ENCODE data around the gene FBXW7.
A peak's percentile ranks its signal among the peaks of the same experiment; 100 is the strongest.

FBXW7 gene

GRCh38 chr4:152293527-152293926 lies 242.4 kb downstream of the FBXW7 start:
- Histone ChIP-seq H3K4me2 (ENCODE audit: low read length, poor library complexity, severe bottlenecking) (no peak overlapping the region), H4K91ac (ENCODE audit: low read length) (no peak overlapping the region), H3K27me3 (ENCODE audit: control insufficient read depth in 1 of 2, insufficient read depth in 1 of 2, low read length in 2 of 2) (no peaks in the 10 kb centered on the region), H3K4me1 (ENCODE audit: control insufficient read depth, insufficient read depth, low read depth, low read length) (no peaks in the 10 kb centered on the region), H3K9ac (ENCODE audit: low read length) (no peak overlapping the region), H3K18ac (ENCODE audit: low read depth in 1 of 2, low read length in 2 of 2) (no peak overlapping the region), H3K27ac (ENCODE audit: low read length, poor library complexity, severe bottlenecking) (no peak overlapping the region), H2AK5ac (ENCODE audit: low read length, severe bottlenecking) (peak overlapping the region; percentile 13), H2BK12ac (ENCODE audit: low read length in 2 of 2) (no peak overlapping the region), H3K14ac (ENCODE audit: low read length in 2 of 2) (no peak overlapping the region), H2BK5ac (ENCODE audit: low read depth, low read length, poor library complexity, severe bottlenecking) (no peak overlapping the region), H2BK120ac (ENCODE audit: low read depth, low read length) (no peak overlapping the region), H2BK15ac (ENCODE audit: low read depth, poor library complexity, severe bottlenecking) (no peak overlapping the region), H2AFZ (ENCODE audit: low read depth, low read length) (no peak overlapping the region), H3K9me3 (ENCODE audit: control insufficient read depth, low read length) (no peaks in the 10 kb centered on the region), H3K79me1 (replicated peaks; ENCODE audit: low read length, poor library complexity, severe bottlenecking) (no peaks in the 10 kb centered on the region), H3K23ac (ENCODE audit: low read length in 2 of 2) (no peak overlapping the region), H4K8ac (ENCODE audit: low read length) (no peak overlapping the region), H3K36me3 (ENCODE audit: control insufficient read depth in 1 of 2, insufficient read depth in 2 of 2, low read depth in 1 of 2, low read length in 2 of 2) (no peaks in the 10 kb centered on the region), H3K4ac (ENCODE audit: low read depth in 1 of 2, low read length in 2 of 2) (no peak overlapping the region), H3K4me3 (ENCODE audit: insufficient read depth in 1 of 2, low read depth in 1 of 2, low read length in 2 of 2) (no peak overlapping the region)
- WGBS, result 87% methylated on average over 4 of the region's 5 CpGs
- no peak for DNase-seq

GRCh38 chr4:152290366-152290921 lies 245.4 kb downstream of the FBXW7 start:
- no peaks in the 10 kb centered on the region for H3K36me3 ChIP-seq (ENCODE audit: control insufficient read depth in 1 of 2, insufficient read depth in 2 of 2, low read depth in 1 of 2, low read length in 2 of 2)
- H3K9me3 ChIP-seq (ENCODE audit: control insufficient read depth, low read length), result no peaks in the 10 kb centered on the region
- no peak overlapping the region for H3K4me2 ChIP-seq (ENCODE audit: low read length, poor library complexity, severe bottlenecking)
- no peak overlapping the region for H3K14ac ChIP-seq (ENCODE audit: low read length in 2 of 2)
- no peaks in the 10 kb centered on the region for H3K4me1 ChIP-seq (ENCODE audit: control insufficient read depth, insufficient read depth, low read depth, low read length)
- no peak overlapping the region for H2AK5ac ChIP-seq (ENCODE audit: low read length, severe bottlenecking)
- H3K18ac ChIP-seq (ENCODE audit: low read depth in 1 of 2, low read length in 2 of 2), result no peak overlapping the region
- 43% methylated on average over 2 of the region's 3 CpGs for WGBS
- no peak overlapping the region for H2AFZ ChIP-seq (ENCODE audit: low read depth, low read length)
- no peak overlapping the region for H2BK12ac ChIP-seq (ENCODE audit: low read length in 2 of 2)
- no peak overlapping the region for H2BK15ac ChIP-seq (ENCODE audit: low read depth, poor library complexity, severe bottlenecking)
- peak overlapping the region in 1 of 2 experiments; percentile 4 for H3K4me3 ChIP-seq (ENCODE audit: insufficient read depth in 1 of 2, low read depth in 1 of 2, low read length in 2 of 2)
- no peak overlapping the region for H4K91ac ChIP-seq (ENCODE audit: low read length)
- no peak overlapping the region for H2BK5ac ChIP-seq (ENCODE audit: low read depth, low read length, poor library complexity, severe bottlenecking)
- H4K8ac ChIP-seq (ENCODE audit: low read length), result no peak overlapping the region
- H3K23ac ChIP-seq (ENCODE audit: low read length in 2 of 2), result no peak overlapping the region
- DNase-seq, result no peak
- no peaks in the 10 kb centered on the region for H3K79me1 ChIP-seq (replicated peaks; ENCODE audit: low read length, poor library complexity, severe bottlenecking)
- H3K4ac ChIP-seq (ENCODE audit: low read depth in 1 of 2, low read length in 2 of 2), result no peak overlapping the region
- H3K27me3 ChIP-seq (ENCODE audit: control insufficient read depth in 1 of 2, insufficient read depth in 1 of 2, low read length in 2 of 2), result no peaks in the 10 kb centered on the region
- H3K9ac ChIP-seq (ENCODE audit: low read length), result peak overlapping the region; percentile 51
- H2BK120ac ChIP-seq (ENCODE audit: low read depth, low read length), result no peak overlapping the region
- H3K27ac ChIP-seq (ENCODE audit: low read length, poor library complexity, severe bottlenecking), result no peak overlapping the region

- Histone ChIP-seq H3K27me3 (ENCODE audit: control insufficient read depth in 1 of 2, insufficient read depth in 1 of 2, low read length in 2 of 2) (no peaks in the 10 kb centered on the region), H3K9ac (ENCODE audit: low read length) (peak overlapping the region; percentile 51), H3K9me3 (ENCODE audit: control insufficient read depth, low read length) (no peaks in the 10 kb centered on the region), H3K14ac (ENCODE audit: low read length in 2 of 2) (no peak overlapping the region), H3K18ac (ENCODE audit: low read depth in 1 of 2, low read length in 2 of 2) (no peak overlapping the region), H3K27ac (ENCODE audit: low read length, poor library complexity, severe bottlenecking) (no peak overlapping the region), H3K4ac (ENCODE audit: low read depth in 1 of 2, low read length in 2 of 2) (no peak overlapping the region), H3K36me3 (ENCODE audit: control insufficient read depth in 1 of 2, insufficient read depth in 2 of 2, low read depth in 1 of 2, low read length in 2 of 2) (no peaks in the 10 kb centered on the region), H2BK5ac (ENCODE audit: low read depth, low read length, poor library complexity, severe bottlenecking) (no peak overlapping the region), H2AK5ac (ENCODE audit: low read length, severe bottlenecking) (no peak overlapping the region), H2BK15ac (ENCODE audit: low read depth, poor library complexity, severe bottlenecking) (no peak overlapping the region), H4K91ac (ENCODE audit: low read length) (no peak overlapping the region), H2BK120ac (ENCODE audit: low read depth, low read length) (no peak overlapping the region), H3K4me2 (ENCODE audit: low read length, poor library complexity, severe bottlenecking) (no peak overlapping the region), H2BK12ac (ENCODE audit: low read length in 2 of 2) (no peak overlapping the region), H4K8ac (ENCODE audit: low read length) (no peak overlapping the region), H3K79me1 (replicated peaks; ENCODE audit: low read length, poor library complexity, severe bottlenecking) (no peaks in the 10 kb centered on the region), H3K4me3 (ENCODE audit: insufficient read depth in 1 of 2, low read depth in 1 of 2, low read length in 2 of 2) (peak overlapping the region in 1 of 2 experiments; percentile 4), H2AFZ (ENCODE audit: low read depth, low read length) (no peak overlapping the region), H3K23ac (ENCODE audit: low read length in 2 of 2) (no peak overlapping the region), H3K4me1 (ENCODE audit: control insufficient read depth, insufficient read depth, low read depth, low read length) (no peaks in the 10 kb centered on the region)
- no peak for DNase-seq
- 100% methylated on average over 2 of the region's 4 CpGs for WGBS
Observed at GRCh38 chr4:152289941-152290340, 246.0 kb downstream of the FBXW7 start.

- no peak overlapping the region for H3K18ac ChIP-seq (ENCODE audit: low read depth in 1 of 2, low read length in 2 of 2)
- H3K27me3 ChIP-seq (ENCODE audit: control insufficient read depth in 1 of 2, insufficient read depth in 1 of 2, low read length in 2 of 2), result no peaks in the 10 kb centered on the region
- H3K4me1 ChIP-seq (ENCODE audit: control insufficient read depth, insufficient read depth, low read depth, low read length), result no peaks in the 10 kb centered on the region
- no peak overlapping the region for H2BK12ac ChIP-seq (ENCODE audit: low read length in 2 of 2)
- no peak overlapping the region for H2BK120ac ChIP-seq (ENCODE audit: low read depth, low read length)
- no peak overlapping the region for H3K4me2 ChIP-seq (ENCODE audit: low read length, poor library complexity, severe bottlenecking)
- no peak overlapping the region for H3K27ac ChIP-seq (ENCODE audit: low read length, poor library complexity, severe bottlenecking)
- no peak overlapping the region for H3K23ac ChIP-seq (ENCODE audit: low read length in 2 of 2)
- no peak overlapping the region for H2AK5ac ChIP-seq (ENCODE audit: low read length, severe bottlenecking)
- no peak overlapping the region for H3K4ac ChIP-seq (ENCODE audit: low read depth in 1 of 2, low read length in 2 of 2)
- H3K36me3 ChIP-seq (ENCODE audit: control insufficient read depth in 1 of 2, insufficient read depth in 2 of 2, low read depth in 1 of 2, low read length in 2 of 2), result no peaks in the 10 kb centered on the region
- DNase-seq, result no peak
- H3K9me3 ChIP-seq (ENCODE audit: control insufficient read depth, low read length), result no peaks in the 10 kb centered on the region
- no peak overlapping the region for H2AFZ ChIP-seq (ENCODE audit: low read depth, low read length)
- 89% methylated on average over 2 of the region's 3 CpGs for WGBS
- H3K14ac ChIP-seq (ENCODE audit: low read length in 2 of 2), result no peak overlapping the region
- H3K9ac ChIP-seq (ENCODE audit: low read length), result peak overlapping the region; percentile 51
- H2BK15ac ChIP-seq (ENCODE audit: low read depth, poor library complexity, severe bottlenecking), result no peak overlapping the region
- peak overlapping the region in 1 of 2 experiments; percentile 4 for H3K4me3 ChIP-seq (ENCODE audit: insufficient read depth in 1 of 2, low read depth in 1 of 2, low read length in 2 of 2)
- H2BK5ac ChIP-seq (ENCODE audit: low read depth, low read length, poor library complexity, severe bottlenecking), result no peak overlapping the region
- H4K8ac ChIP-seq (ENCODE audit: low read length), result no peak overlapping the region
- no peak overlapping the region for H4K91ac ChIP-seq (ENCODE audit: low read length)
- no peaks in the 10 kb centered on the region for H3K79me1 ChIP-seq (replicated peaks; ENCODE audit: low read length, poor library complexity, severe bottlenecking)
Observed at GRCh38 chr4:152289541-152289940, 246.4 kb downstream of the FBXW7 start.
